Measurements from ENCODE around the gene AUH.

DNA sequence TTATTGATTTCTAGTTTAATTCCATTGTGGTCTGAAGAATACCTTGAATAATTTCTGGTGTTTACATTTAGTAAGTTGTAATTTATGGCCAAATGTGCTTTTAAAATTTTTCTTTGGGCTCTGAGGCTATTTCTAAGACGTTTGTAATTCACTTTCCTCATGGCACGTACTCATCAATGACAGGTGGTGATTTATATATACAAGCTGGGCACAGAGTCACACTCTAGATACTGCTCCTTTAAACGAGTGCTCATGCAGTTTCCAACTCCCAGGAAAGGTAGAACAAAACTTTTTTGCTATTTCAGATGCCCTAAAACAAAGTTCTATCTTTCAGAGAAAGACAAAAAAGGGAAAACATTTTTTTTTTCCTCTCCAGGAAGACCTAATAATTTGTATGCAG is 146.9 kb downstream of the AUH start:
- no peak for TF ChIP-seq POLR2A (IDR thresholded peaks at IDR 0.05; ENCODE audit: borderline replicate concordance, extremely low read depth, insufficient read depth, insufficient read length)
- TF ChIP-seq MAX (IDR thresholded peaks at IDR 0.05): no peak
- no peak for TF ChIP-seq SIN3A (IDR thresholded peaks at IDR 0.05; ENCODE audit: low read depth)
- TF ChIP-seq, protein P1, sequence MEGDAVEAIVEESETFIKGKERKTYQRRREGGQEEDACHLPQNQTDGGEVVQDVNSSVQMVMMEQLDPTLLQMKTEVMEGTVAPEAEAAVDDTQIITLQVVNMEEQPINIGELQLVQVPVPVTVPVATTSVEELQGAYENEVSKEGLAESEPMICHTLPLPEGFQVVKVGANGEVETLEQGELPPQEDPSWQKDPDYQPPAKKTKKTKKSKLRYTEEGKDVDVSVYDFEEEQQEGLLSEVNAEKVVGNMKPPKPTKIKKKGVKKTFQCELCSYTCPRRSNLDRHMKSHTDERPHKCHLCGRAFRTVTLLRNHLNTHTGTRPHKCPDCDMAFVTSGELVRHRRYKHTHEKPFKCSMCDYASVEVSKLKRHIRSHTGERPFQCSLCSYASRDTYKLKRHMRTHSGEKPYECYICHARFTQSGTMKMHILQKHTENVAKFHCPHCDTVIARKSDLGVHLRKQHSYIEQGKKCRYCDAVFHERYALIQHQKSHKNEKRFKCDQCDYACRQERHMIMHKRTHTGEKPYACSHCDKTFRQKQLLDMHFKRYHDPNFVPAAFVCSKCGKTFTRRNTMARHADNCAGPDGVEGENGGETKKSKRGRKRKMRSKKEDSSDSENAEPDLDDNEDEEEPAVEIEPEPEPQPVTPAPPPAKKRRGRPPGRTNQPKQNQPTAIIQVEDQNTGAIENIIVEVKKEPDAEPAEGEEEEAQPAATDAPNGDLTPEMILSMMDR (IDR thresholded peaks at IDR 0.05 in 2 of 3, conservative IDR thresholded peaks at IDR 0.05 in 1 of 3; ENCODE audit: borderline replicate concordance in 1 of 3, insufficient read depth in 1 of 3, low read depth in 2 of 3, low read length in 2 of 3): no peak
- no peak for TF ChIP-seq TCF7L2 (IDR thresholded peaks at IDR 0.05; ENCODE audit: borderline replicate concordance, extremely low read depth, insufficient read depth, insufficient read length)

Measured in HCT116 (cell line).